GM12878 (cell line): Measurements from ENCODE around the gene KAT2B. TPM values are rescaled to one million over a fixed set of nuclear protein-coding genes. Genes with fewer than 3 reads are reported as not detected.

Experiments used
- BCL11A ChIP-seq: IDR thresholded peaks from 2 replicates; pipeline ENCODE4 v1.6.1; 2011; ENCODE audit warnings: low read depth, low read length
- CHD1 ChIP-seq: IDR thresholded peaks from 2 replicates; pipeline ENCODE4 v1.6.1; 2012; ENCODE audit warnings: low read depth, low read length, improper control_type of control experiment
- ETV6 ChIP-seq, 2 experiments: fragments of 450-650 bp in 1 of 2; IDR thresholded peaks in 1 of 2; conservative IDR thresholded peaks in 1 of 2; 2 replicates each; pipeline ENCODE4 v1.6.1; 2014; ENCODE audit warnings: antibody characterized with exemption in 1 of 2, borderline replicate concordance in 1 of 2, low read depth in 1 of 2, mild to moderate bottlenecking in 1 of 2, moderate library complexity in 1 of 2
- FOXK2 ChIP-seq: fragments of 450-650 bp; IDR thresholded peaks from 2 replicates; pipeline ENCODE4 v1.6.1; 2017; ENCODE audit warnings: mild to moderate bottlenecking, moderate library complexity
- IKZF1 ChIP-seq: fragments of 450-650 bp; conservative IDR thresholded peaks from 2 replicates; pipeline ENCODE4 v1.6.1; 2017; ENCODE audit warnings: antibody characterized with exemption, mild to moderate bottlenecking
- JUND ChIP-seq: IDR thresholded peaks from 2 replicates; pipeline ENCODE4 v1.6.1; 2012; ENCODE audit warnings: low read depth, mild to moderate bottlenecking, low read length, improper control_type of control experiment, moderate library complexity
- MEF2A ChIP-seq: IDR thresholded peaks from 2 replicates; pipeline ENCODE4 v1.6.1; 2011; ENCODE audit warnings: low read depth, mild to moderate bottlenecking, low read length, moderate library complexity; ENCODE audit not compliant: insufficient read depth
- NFIC ChIP-seq: IDR thresholded peaks from 2 replicates; pipeline ENCODE4 v1.6.1; 2012; ENCODE audit warnings: low read depth, mild to moderate bottlenecking, inconsistent platforms, low read length, moderate library complexity
- NFXL1 ChIP-seq: fragments of 450-650 bp; IDR thresholded peaks from 2 replicates; pipeline ENCODE4 v1.6.1; 2017; ENCODE audit warnings: antibody characterized with exemption, mild to moderate bottlenecking, borderline replicate concordance
- RAD21 ChIP-seq: IDR thresholded peaks from 2 replicates; pipeline ENCODE4 v1.6.1; 2011; ENCODE audit warnings: mild to moderate bottlenecking, low read depth, low read length, moderate library complexity; ENCODE audit not compliant: insufficient read depth
- RUNX3 ChIP-seq: IDR thresholded peaks from 2 replicates; pipeline ENCODE4 v1.6.1; 2012; ENCODE audit warnings: low read length, inconsistent platforms
- SIX5 ChIP-seq: IDR thresholded peaks from 2 replicates; pipeline ENCODE4 v1.6.1; 2011; ENCODE audit warnings: mild to moderate bottlenecking, low read depth, low read length, moderate library complexity; ENCODE audit not compliant: severe bottlenecking
- SPI1 ChIP-seq: IDR thresholded peaks from 2 replicates; pipeline ENCODE4 v1.6.1; 2011; ENCODE audit warnings: low read depth, mild to moderate bottlenecking, low read length, moderate library complexity, borderline replicate concordance; ENCODE audit not compliant: insufficient read depth
- STAT1 ChIP-seq: fragments of 450-650 bp; conservative IDR thresholded peaks from 2 replicates; pipeline ENCODE4 v1.6.1; 2014; ENCODE audit warnings: antibody characterized with exemption, mild to moderate bottlenecking
- TAF1 ChIP-seq: IDR thresholded peaks from 2 replicates; pipeline ENCODE4 v1.6.1; 2011; ENCODE audit warnings: mild to moderate bottlenecking, low read depth, low read length, borderline replicate concordance
- TARDBP ChIP-seq: IDR thresholded peaks from 2 replicates; pipeline ENCODE4 v1.6.1; 2016; ENCODE audit warnings: borderline replicate concordance
- ZNF274 ChIP-seq: IDR thresholded peaks from one replicate; pipeline ENCODE4 v1.8.0; 2011; ENCODE audit not compliant: insufficient read length, insufficient read depth
- polyA plus RNA-seq, 11 experiments: library from polyadenylated mRNA; depleted of rRNA in 4 of 11; unstranded in 6 of 11; stranded (reverse) in 5 of 11; fragments of >200 nt; fragmentation: Nextera tagmentation in 4 of 11; fragmentation: Illumina TruSeq in 1 of 11; extraction: Ambion mirVana in 4 of 11; extraction: Trizol in 1 of 11; gene quantifications; 1 replicate in 1 of 11; 2 replicates in 10 of 11; pipeline versions ENCODE4 v1.2.1 to v1.2.3, GENCODE V29; 2011 to 2016; ENCODE audit warnings: inconsistent platforms in 2 of 11, missing spikeins in 2 of 11, low read depth in 1 of 11
- total RNA-seq, 4 experiments: library from RNA; depleted of rRNA in 3 of 4; stranded (reverse); fragments of >200 nt in 3 of 4; fragmentation: Illumina TruSeq in 1 of 4; extraction: Trizol in 1 of 4; gene quantifications; 2 replicates each; pipeline versions ENCODE4 v1.2.1 to v1.2.3, GENCODE V29; 2013 to 2021
- TF ChIP-seq, protein P1 (sequence below): fragments of 450-650 bp; conservative IDR thresholded peaks from 2 replicates; pipeline ENCODE4 v1.6.1; 2017; ENCODE audit warnings: mild to moderate bottlenecking, moderate library complexity
- TF ChIP-seq, protein P2 (sequence below): IDR thresholded peaks from 2 replicates; pipeline ENCODE4 v1.6.1; 2012; ENCODE audit warnings: low read depth, low read length, improper control_type of control experiment
- TF ChIP-seq, protein P3 (sequence below): fragments of 450-650 bp; formaldehyde crosslinking; IDR thresholded peaks from 2 replicates; pipeline ENCODE4 v1.4.0; 2020; ENCODE audit warnings: mild to moderate bottlenecking, moderate library complexity

KAT2B gene
- total and polyA plus RNA-seq, 10 of the 15 experiments (the other 5 are each of a cell fraction or from before 2014, with no cell fraction given) = 2.9 to 15.2 (median 10.2) TPM

DNA sequence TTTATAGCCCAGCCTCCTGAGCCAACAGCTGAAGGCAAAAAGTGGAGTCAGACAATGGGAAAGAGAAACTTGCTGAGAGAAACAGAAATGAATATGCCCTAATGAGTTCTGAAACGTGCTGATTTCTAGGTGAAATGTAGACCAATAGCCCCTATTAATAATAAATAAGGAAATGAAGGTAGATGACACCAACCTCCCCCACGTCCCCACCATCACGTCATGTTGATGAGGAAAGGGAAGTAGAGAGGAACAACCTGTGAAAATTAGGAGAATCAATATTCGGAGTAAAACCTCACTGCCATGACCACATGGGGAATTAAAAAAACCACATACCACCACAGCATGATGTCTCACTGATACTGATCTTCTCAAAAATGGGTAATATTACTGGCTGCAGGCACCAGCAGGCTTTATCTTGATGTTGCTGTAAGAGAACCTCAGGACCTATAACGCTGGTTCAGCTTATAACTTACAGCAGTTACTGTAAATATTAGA lies 64.0 kb downstream of the KAT2B start (continued):
- TF ChIP-seq, protein P1, sequence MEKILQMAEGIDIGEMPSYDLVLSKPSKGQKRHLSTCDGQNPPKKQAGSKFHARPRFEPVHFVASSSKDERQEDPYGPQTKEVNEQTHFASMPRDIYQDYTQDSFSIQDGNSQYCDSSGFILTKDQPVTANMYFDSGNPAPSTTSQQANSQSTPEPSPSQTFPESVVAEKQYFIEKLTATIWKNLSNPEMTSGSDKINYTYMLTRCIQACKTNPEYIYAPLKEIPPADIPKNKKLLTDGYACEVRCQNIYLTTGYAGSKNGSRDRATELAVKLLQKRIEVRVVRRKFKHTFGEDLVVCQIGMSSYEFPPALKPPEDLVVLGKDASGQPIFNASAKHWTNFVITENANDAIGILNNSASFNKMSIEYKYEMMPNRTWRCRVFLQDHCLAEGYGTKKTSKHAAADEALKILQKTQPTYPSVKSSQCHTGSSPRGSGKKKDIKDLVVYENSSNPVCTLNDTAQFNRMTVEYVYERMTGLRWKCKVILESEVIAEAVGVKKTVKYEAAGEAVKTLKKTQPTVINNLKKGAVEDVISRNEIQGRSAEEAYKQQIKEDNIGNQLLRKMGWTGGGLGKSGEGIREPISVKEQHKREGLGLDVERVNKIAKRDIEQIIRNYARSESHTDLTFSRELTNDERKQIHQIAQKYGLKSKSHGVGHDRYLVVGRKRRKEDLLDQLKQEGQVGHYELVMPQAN = no peak
- TF ChIP-seq, protein P2, sequence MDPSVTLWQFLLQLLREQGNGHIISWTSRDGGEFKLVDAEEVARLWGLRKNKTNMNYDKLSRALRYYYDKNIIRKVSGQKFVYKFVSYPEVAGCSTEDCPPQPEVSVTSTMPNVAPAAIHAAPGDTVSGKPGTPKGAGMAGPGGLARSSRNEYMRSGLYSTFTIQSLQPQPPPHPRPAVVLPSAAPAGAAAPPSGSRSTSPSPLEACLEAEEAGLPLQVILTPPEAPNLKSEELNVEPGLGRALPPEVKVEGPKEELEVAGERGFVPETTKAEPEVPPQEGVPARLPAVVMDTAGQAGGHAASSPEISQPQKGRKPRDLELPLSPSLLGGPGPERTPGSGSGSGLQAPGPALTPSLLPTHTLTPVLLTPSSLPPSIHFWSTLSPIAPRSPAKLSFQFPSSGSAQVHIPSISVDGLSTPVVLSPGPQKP = no peak
- peak; percentile 44; the same call in 1 of the 2 replicates for TF ChIP-seq SPI1
- peak; percentile 88 for TF ChIP-seq RUNX3
- no peak for TF ChIP-seq FOXK2
- TF ChIP-seq ZNF274 = no peak
- no peak for TF ChIP-seq TAF1
- TF ChIP-seq, protein P3, sequence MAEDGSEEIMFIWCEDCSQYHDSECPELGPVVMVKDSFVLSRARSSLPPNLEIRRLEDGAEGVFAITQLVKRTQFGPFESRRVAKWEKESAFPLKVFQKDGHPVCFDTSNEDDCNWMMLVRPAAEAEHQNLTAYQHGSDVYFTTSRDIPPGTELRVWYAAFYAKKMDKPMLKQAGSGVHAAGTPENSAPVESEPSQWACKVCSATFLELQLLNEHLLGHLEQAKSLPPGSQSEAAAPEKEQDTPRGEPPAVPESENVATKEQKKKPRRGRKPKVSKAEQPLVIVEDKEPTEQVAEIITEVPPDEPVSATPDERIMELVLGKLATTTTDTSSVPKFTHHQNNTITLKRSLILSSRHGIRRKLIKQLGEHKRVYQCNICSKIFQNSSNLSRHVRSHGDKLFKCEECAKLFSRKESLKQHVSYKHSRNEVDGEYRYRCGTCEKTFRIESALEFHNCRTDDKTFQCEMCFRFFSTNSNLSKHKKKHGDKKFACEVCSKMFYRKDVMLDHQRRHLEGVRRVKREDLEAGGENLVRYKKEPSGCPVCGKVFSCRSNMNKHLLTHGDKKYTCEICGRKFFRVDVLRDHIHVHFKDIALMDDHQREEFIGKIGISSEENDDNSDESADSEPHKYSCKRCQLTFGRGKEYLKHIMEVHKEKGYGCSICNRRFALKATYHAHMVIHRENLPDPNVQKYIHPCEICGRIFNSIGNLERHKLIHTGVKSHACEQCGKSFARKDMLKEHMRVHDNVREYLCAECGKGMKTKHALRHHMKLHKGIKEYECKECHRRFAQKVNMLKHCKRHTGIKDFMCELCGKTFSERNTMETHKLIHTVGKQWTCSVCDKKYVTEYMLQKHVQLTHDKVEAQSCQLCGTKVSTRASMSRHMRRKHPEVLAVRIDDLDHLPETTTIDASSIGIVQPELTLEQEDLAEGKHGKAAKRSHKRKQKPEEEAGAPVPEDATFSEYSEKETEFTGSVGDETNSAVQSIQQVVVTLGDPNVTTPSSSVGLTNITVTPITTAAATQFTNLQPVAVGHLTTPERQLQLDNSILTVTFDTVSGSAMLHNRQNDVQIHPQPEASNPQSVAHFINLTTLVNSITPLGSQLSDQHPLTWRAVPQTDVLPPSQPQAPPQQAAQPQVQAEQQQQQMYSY (CRISPR knock-in tag) = no peak
- no peak for TF ChIP-seq JUND
- TF ChIP-seq SIX5 = no peak
- TF ChIP-seq NFXL1 = no peak
- no peak for TF ChIP-seq BCL11A
- TF ChIP-seq CHD1 = no peak
- no peak for TF ChIP-seq MEF2A
- TF ChIP-seq TARDBP = no peak
- TF ChIP-seq NFIC = no peak; the same call in 1 of the 2 replicates
- TF ChIP-seq STAT1 = no peak
- peak; percentile 86 for TF ChIP-seq IKZF1
- TF ChIP-seq ETV6 (conservative IDR thresholded peaks at IDR 0.05 in 1 of 2, IDR thresholded peaks at IDR 0.05 in 1 of 2; ENCODE audit: borderline replicate concordance in 1 of 2, low read depth in 1 of 2) = 0 out of 4 replicates have a peak, but pooled peaks of 1 of the 2 experiments have one; percentile 28
- no peak for TF ChIP-seq RAD21
